Hepatocyte (in vitro differentiated cells): Measurements from ENCODE around the gene PDE3B.

Source experiments
- EZH2 ChIP-seq: fragments of 200-600 bp; sonication (generic); IDR thresholded peaks from 2 replicates; pipeline ENCODE4 v1.6.1; 2016; ENCODE audit warnings: antibody characterized with exemption, mild to moderate bottlenecking, borderline replicate concordance
- EZH2phosphoT487 ChIP-seq: fragments of 200-600 bp; sonication (generic); IDR thresholded peaks from one replicate; pipeline ENCODE4 v1.6.1; 2018; ENCODE audit warnings: antibody characterized with exemption, mild to moderate bottlenecking, low read depth, moderate library complexity; ENCODE audit not compliant: unreplicated experiment, severe bottlenecking
- TF ChIP-seq, protein P1 (sequence below): fragments of 200-600 bp; sonication (generic); IDR thresholded peaks from 2 replicates; pipeline ENCODE4 v1.5.1; 2016; ENCODE audit warnings: antibody characterized with exemption, mild to moderate bottlenecking; ENCODE audit not compliant: poor library complexity

- TF ChIP-seq, protein P1, sequence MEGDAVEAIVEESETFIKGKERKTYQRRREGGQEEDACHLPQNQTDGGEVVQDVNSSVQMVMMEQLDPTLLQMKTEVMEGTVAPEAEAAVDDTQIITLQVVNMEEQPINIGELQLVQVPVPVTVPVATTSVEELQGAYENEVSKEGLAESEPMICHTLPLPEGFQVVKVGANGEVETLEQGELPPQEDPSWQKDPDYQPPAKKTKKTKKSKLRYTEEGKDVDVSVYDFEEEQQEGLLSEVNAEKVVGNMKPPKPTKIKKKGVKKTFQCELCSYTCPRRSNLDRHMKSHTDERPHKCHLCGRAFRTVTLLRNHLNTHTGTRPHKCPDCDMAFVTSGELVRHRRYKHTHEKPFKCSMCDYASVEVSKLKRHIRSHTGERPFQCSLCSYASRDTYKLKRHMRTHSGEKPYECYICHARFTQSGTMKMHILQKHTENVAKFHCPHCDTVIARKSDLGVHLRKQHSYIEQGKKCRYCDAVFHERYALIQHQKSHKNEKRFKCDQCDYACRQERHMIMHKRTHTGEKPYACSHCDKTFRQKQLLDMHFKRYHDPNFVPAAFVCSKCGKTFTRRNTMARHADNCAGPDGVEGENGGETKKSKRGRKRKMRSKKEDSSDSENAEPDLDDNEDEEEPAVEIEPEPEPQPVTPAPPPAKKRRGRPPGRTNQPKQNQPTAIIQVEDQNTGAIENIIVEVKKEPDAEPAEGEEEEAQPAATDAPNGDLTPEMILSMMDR = no peak
- TF ChIP-seq EZH2 = no peak
- no peak for TF ChIP-seq EZH2phosphoT487
These were observed 84.1 kb downstream of the PDE3B start for GRCh38 chr11:14727746-14728145.
